ENCODE measurements around the gene LTBP3. TPM values are rescaled to one million over a fixed set of nuclear protein-coding genes. Genes with fewer than 3 reads are reported as not detected.

LTBP3 gene
- polyA plus RNA-seq, 1 experiment: 25.3 TPM

DNA sequence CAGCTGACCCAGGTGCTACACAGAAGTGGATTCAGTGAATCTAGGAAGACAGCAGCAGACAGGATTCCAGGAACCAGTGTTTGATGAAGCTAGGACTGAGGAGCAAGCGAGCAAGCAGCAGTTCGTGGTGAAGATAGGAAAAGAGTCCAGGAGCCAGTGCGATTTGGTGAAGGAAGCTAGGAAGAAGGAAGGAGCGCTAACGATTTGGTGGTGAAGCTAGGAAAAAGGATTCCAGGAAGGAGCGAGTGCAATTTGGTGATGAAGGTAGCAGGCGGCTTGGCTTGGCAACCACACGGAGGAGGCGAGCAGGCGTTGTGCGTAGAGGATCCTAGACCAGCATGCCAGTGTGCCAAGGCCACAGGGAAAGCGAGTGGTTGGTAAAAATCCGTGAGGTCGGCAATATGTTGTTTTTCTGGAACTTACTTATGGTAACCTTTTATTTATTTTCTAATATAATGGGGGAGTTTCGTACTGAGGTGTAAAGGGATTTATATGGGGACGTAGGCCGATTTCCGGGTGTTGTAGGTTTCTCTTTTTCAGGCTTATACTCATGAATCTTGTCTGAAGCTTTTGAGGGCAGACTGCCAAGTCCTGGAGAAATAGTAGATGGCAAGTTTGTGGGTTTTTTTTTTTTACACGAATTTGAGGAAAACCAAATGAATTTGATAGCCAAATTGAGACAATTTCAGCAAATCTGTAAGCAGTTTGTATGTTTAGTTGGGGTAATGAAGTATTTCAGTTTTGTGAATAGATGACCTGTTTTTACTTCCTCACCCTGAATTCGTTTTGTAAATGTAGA is 57.6 kb downstream of the LTBP3 start:
- H3K4me3 ChIP-seq (ENCODE audit: low read depth, low read length): peak overlapping the region; percentile 97
- no peaks in the 10 kb centered on the region for H3K27me3 ChIP-seq (ENCODE audit: control insufficient read depth, insufficient read depth, low read length)
- peak overlapping the region; percentile 97 for H3K27ac ChIP-seq (ENCODE audit: low read depth, low read length)
- ChIA-PET CTCF (interaction anchor here (1.9 to 4.5 kb wide), 3 partner anchors 21 to 119 kb away, joined by 4 to 18 read pairs (median 12); no protein-coding TSS in a partner anchor), POLR2A (interaction anchor here (0.8 to 21.9 kb wide), 14 partner anchors 7 to 167 kb away, joined by 3 to 999 read pairs (median 15); partner anchors contain the start of genes DPF2, FRMD8, NEAT1 and SLC25A45)
- no peak for TF ChIP-seq CTCF (IDR thresholded peaks at IDR 0.05; ENCODE audit: low read depth, low read length)
- H3K9me3 ChIP-seq (ENCODE audit: control insufficient read depth, insufficient read depth, low read length): no peaks in the 10 kb centered on the region; the same call in 1 of the 2 replicates
- no peak for DNase-seq (ENCODE audit: low read depth, low spot score)

GRCh38 chr11:65499713-65500386 is 58.3 kb downstream of the LTBP3 start:
- TF ChIP-seq CTCF (IDR thresholded peaks at IDR 0.05; ENCODE audit: low read depth, low read length): no peak
- POLR2A ChIA-PET: interaction anchor here (0.8 to 21.9 kb wide), 15 partner anchors 8 to 166 kb away, joined by 3 to 999 read pairs (median 12); partner anchors contain the start of genes DPF2, FRMD8, NEAT1 and SLC25A45

GRCh38 chr11:65498977-65499712 is 59.0 kb downstream of the LTBP3 start, which contains the start of gene MALAT1:
TSS of gene MALAT1 (plus strand) at chr11:65499045.
- Histone ChIP-seq H3K27me3 (ENCODE audit: control insufficient read depth, insufficient read depth, low read length) (no peaks in the 10 kb centered on the region), H3K4me3 (ENCODE audit: low read depth, low read length) (peak within 1 kb of the TSS; percentile 97), H3K27ac (ENCODE audit: low read depth, low read length) (peak within 1 kb of the TSS; percentile 98), H3K9me3 (ENCODE audit: control insufficient read depth, insufficient read depth, low read length) (no peaks in the 10 kb centered on the region; the same call in 1 of the 2 replicates)
- CTCF ChIA-PET: interaction anchor here (0.7 to 4.5 kb wide), 8 partner anchors 10 to 224 kb away, joined by 3 to 18 read pairs (median 5); no protein-coding TSS in a partner anchor
- DNase-seq (ENCODE audit: low read depth, low spot score): peak; percentile 95
- POLR2A ChIA-PET: interaction anchor here (0.6 to 21.9 kb wide), 23 partner anchors 8 to 630 kb away, joined by 3 to 999 read pairs (median 8); partner anchors contain the start of genes DPF2, FRMD8, NEAT1 and PCNX3
- no peak for TF ChIP-seq CTCF (IDR thresholded peaks at IDR 0.05; ENCODE audit: low read depth, low read length)

More at GRCh38 chr11:65499713-65500386, 58.3 kb downstream of the LTBP3 start:
- peak overlapping the region; percentile 97 for H3K27ac ChIP-seq (ENCODE audit: low read depth, low read length)
- no peaks in the 10 kb centered on the region; the same call in 1 of the 2 replicates for H3K9me3 ChIP-seq (ENCODE audit: control insufficient read depth, insufficient read depth, low read length)
- H3K27me3 ChIP-seq (ENCODE audit: control insufficient read depth, insufficient read depth, low read length): no peaks in the 10 kb centered on the region
- DNase-seq (ENCODE audit: low read depth, low spot score): no peak
- CTCF ChIA-PET: interaction anchor here (1.0 to 4.5 kb wide), 5 partner anchors 11 to 118 kb away, joined by 3 to 18 read pairs (median 6); no protein-coding TSS in a partner anchor
- H3K4me3 ChIP-seq (ENCODE audit: low read depth, low read length): peak overlapping the region; percentile 97

- Histone ChIP-seq H3K27ac (ENCODE audit: low read depth, low read length) (peak overlapping the region; percentile 98), H3K4me3 (ENCODE audit: low read depth, low read length) (peak overlapping the region; percentile 97), H3K9me3 (ENCODE audit: control insufficient read depth, insufficient read depth, low read length) (no peaks in the 10 kb centered on the region; the same call in 1 of the 2 replicates), H3K27me3 (ENCODE audit: control insufficient read depth, insufficient read depth, low read length) (no peaks in the 10 kb centered on the region)
- no peak for DNase-seq (ENCODE audit: low read depth, low spot score)
- no peak for TF ChIP-seq CTCF (IDR thresholded peaks at IDR 0.05; ENCODE audit: low read depth, low read length)
- ChIA-PET POLR2A (interaction anchor here (0.6 to 21.9 kb wide), 21 partner anchors 9 to 629 kb away, joined by 3 to 999 read pairs (median 8); partner anchors contain the start of genes FRMD8, NEAT1, PCNX3 and POLA2), CTCF (interaction anchor here (0.7 to 4.5 kb wide), 7 partner anchors 10 to 223 kb away, joined by 3 to 18 read pairs (median 6); no protein-coding TSS in a partner anchor)
These were observed 59.5 kb downstream of the LTBP3 start for GRCh38 chr11:65498727-65498976.
